Astrocyte (in vitro differentiated cells and primary cell): Measurements from ENCODE around the gene SRCIN1. TPM values are rescaled to one million over a fixed set of nuclear protein-coding genes. Genes with fewer than 3 reads are reported as not detected.
A peak's percentile ranks its signal among the peaks of the same experiment; 100 is the strongest.

Experiments used
- DNase-seq: peaks from one replicate; pipeline ENCODE4 v3.0.0-alpha.2; 2010; ENCODE audit warnings: low read depth
- FAIRE-seq: peaks from 2 replicates; lab custom pipeline; 2011; peaks lifted over from hg19 to GRCh38; lab: Jason Lieb, UNC
- H2AFZ ChIP-seq: 2 replicates; pipeline ENCODE4 v1.6.0; 2012; ENCODE audit warnings: low read depth, low read length, inconsistent platforms
- H3K27ac ChIP-seq: 2 replicates; pipeline ENCODE4 v1.5.1; 2011; ENCODE audit warnings: low read depth, low read length, inconsistent platforms
- H3K27me3 ChIP-seq: 2 replicates; pipeline ENCODE4 v1.6.0; 2011; ENCODE audit warnings: low read length, inconsistent platforms; ENCODE audit not compliant: insufficient read depth
- H3K36me3 ChIP-seq: 2 replicates; pipeline ENCODE4 v1.5.1; 2011; ENCODE audit warnings: low read length, inconsistent platforms; ENCODE audit not compliant: insufficient read depth
- H3K4me1 ChIP-seq: 2 replicates; pipeline ENCODE4 v1.5.1; 2011; ENCODE audit warnings: low read length, inconsistent platforms; ENCODE audit not compliant: insufficient read depth
- H3K4me2 ChIP-seq: 2 replicates; pipeline ENCODE4 v1.6.0; 2012; ENCODE audit warnings: low read length, inconsistent platforms
- H3K4me3 ChIP-seq: 2 replicates; pipeline ENCODE4 v1.5.1; 2011; ENCODE audit warnings: low read depth, mild to moderate bottlenecking, low read length, inconsistent platforms; ENCODE audit not compliant: insufficient read depth
- H3K79me2 ChIP-seq: 2 replicates; pipeline ENCODE4 v1.6.0; 2012; ENCODE audit warnings: mild to moderate bottlenecking, low read length, inconsistent platforms; ENCODE audit not compliant: insufficient read depth
- H3K9ac ChIP-seq: 2 replicates; pipeline ENCODE4 v1.6.0; 2012; ENCODE audit warnings: mild to moderate bottlenecking, low read length, inconsistent platforms
- H3K9me3 ChIP-seq: 2 replicates; pipeline ENCODE4 v1.5.1; 2012; ENCODE audit warnings: low read depth, mild to moderate bottlenecking, low read length, inconsistent platforms; ENCODE audit not compliant: insufficient read depth
- H4K20me1 ChIP-seq: 2 replicates; pipeline ENCODE4 v1.6.0; 2012; ENCODE audit warnings: low read length, inconsistent platforms; ENCODE audit not compliant: insufficient read depth
- H3K27ac Mint-ChIP-seq: one replicate; pipeline ENCODE4 v1.8.0; 2021; ENCODE audit warnings: mild to moderate bottlenecking, mixed read lengths; ENCODE audit not compliant: unreplicated experiment
- H3K27me3 Mint-ChIP-seq: one replicate; pipeline ENCODE4 v1.8.0; 2021; ENCODE audit warnings: low read depth, mixed read lengths; ENCODE audit not compliant: unreplicated experiment
- H3K36me3 Mint-ChIP-seq: one replicate; pipeline ENCODE4 v1.8.0; 2021; ENCODE audit warnings: low read depth, mixed read lengths; ENCODE audit not compliant: unreplicated experiment
- H3K4me1 Mint-ChIP-seq: one replicate; pipeline ENCODE4 v1.8.0; 2021; ENCODE audit warnings: low read depth, mixed read lengths; ENCODE audit not compliant: unreplicated experiment
- H3K4me3 Mint-ChIP-seq: one replicate; pipeline ENCODE4 v1.8.0; 2021; ENCODE audit warnings: mild to moderate bottlenecking, moderate library complexity, mixed read lengths; ENCODE audit not compliant: unreplicated experiment
- H3K9me3 Mint-ChIP-seq: one replicate; pipeline ENCODE4 v1.8.0; 2021; ENCODE audit warnings: mild to moderate bottlenecking, mixed read lengths; ENCODE audit not compliant: unreplicated experiment
- CTCF ChIP-seq: IDR thresholded peaks from 2 replicates; pipeline ENCODE4 v1.5.1; 2011; ENCODE audit warnings: low read depth, mild to moderate bottlenecking, inconsistent platforms, low read length, moderate library complexity; ENCODE audit not compliant: insufficient read depth
- EZH2 ChIP-seq: IDR thresholded peaks from 2 replicates; pipeline ENCODE4 v1.6.1; 2012; ENCODE audit warnings: mild to moderate bottlenecking, low read length, inconsistent platforms; ENCODE audit not compliant: insufficient read depth
- total RNA-seq: library from RNA; stranded (reverse); gene quantifications from 2 replicates; pipeline ENCODE4 v1.2.1, GENCODE V29; 2021

The SRCIN1 gene
- total RNA-seq, 1 donor from 2014 or later, result 1.5 TPM

- Mint-ChIP-seq H3K4me1 (peaks cover 6% of the 10 kb centered on the region), H3K9me3 (no peaks in the 10 kb centered on the region), H3K4me3 (no peak overlapping the region), H3K27me3 (peaks cover 67% of the 10 kb centered on the region), H3K36me3 (peaks cover 1% of the 10 kb centered on the region), H3K27ac (no peak overlapping the region)
- Histone ChIP-seq H2AFZ (no peak overlapping the region), H3K9me3 (no peaks in the 10 kb centered on the region), H3K4me3 (no peak overlapping the region), H3K27ac (no peak overlapping the region), H3K27me3 (peaks cover 63% of the 10 kb centered on the region), H3K36me3 (no peaks in the 10 kb centered on the region), H3K79me2 (no peaks in the 10 kb centered on the region), H3K4me2 (no peak overlapping the region), H3K9ac (no peak overlapping the region), H3K4me1 (peaks cover 13% of the 10 kb centered on the region), H4K20me1 (peaks cover 3% of the 10 kb centered on the region)
- FAIRE-seq, result no peak
- DNase-seq, result no peak
- TF ChIP-seq CTCF (no peak), EZH2 (peak; percentile 90)
Observed at GRCh38 chr17:38561416-38562214, 44.1 kb downstream of the SRCIN1 start.

GRCh38 chr17:38560503-38561318 is 45.0 kb downstream of the SRCIN1 start:
- Mint-ChIP-seq H3K9me3 (no peaks in the 10 kb centered on the region), H3K27ac (peak overlapping the region; percentile 34), H3K4me3 (no peak overlapping the region), H3K4me1 (peaks cover 6% of the 10 kb centered on the region), H3K27me3 (peaks cover 67% of the 10 kb centered on the region), H3K36me3 (no peaks in the 10 kb centered on the region)
- Histone ChIP-seq H3K9me3 (no peaks in the 10 kb centered on the region), H4K20me1 (peaks cover 3% of the 10 kb centered on the region), H2AFZ (no peak overlapping the region), H3K4me3 (no peak overlapping the region), H3K36me3 (no peaks in the 10 kb centered on the region), H3K4me2 (no peak overlapping the region), H3K79me2 (no peaks in the 10 kb centered on the region), H3K27ac (no peak overlapping the region), H3K27me3 (peaks cover 54% of the 10 kb centered on the region), H3K4me1 (peaks cover 13% of the 10 kb centered on the region), H3K9ac (no peak overlapping the region)
- TF ChIP-seq EZH2 (no peak), CTCF (no peak)
- DNase-seq (peak; percentile 27), FAIRE-seq (no peak)
